GM10847 (cell line): ENCODE measurements around the gene PTF1A.

Source experiments
- POLR2A ChIP-seq: IDR thresholded peaks from 2 replicates; pipeline ENCODE4 v1.6.1; 2011; ENCODE audit not compliant: insufficient read length; ENCODE audit errors: extremely low read depth

Gene PTF1A

DNA sequence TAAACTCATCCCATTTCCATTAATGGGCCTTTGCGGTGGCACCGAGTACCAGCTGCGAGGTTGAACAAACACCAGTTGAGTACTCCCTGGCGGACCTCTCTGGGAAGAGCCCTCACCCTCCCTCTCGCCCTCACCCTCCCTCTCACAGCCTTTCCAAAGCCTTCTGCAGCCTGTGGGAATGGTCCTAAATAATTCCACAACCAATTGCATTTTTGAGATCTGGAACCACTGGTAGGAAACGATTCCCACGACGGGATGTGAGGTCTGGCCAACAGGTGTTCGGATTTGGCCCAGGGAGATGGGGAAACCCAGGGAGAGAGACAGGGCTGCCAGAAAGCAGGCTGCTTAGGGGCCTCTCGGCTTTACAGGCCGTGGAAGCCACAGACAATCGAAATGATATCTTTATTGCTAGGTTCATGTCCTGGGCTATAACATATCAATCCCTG, 5.3 kb downstream of the PTF1A start:
- TF ChIP-seq POLR2A = no peak

DNA sequence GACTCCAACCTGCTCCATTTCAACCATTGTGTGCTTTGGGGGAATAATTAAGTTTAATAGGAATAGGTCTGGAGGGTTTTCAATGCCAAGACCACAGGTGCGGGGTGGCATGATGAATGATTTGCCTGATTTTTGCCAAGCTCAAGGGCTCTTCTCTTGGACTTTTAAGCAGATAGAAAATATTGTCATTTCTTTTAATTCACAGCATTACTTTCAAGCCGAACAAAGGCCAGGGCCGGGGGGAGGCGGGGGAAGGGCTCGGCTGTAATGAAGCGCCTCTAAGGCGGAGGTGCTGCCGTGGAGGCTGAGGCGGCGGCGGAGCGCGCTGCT, 6.5 kb downstream of the PTF1A start:
- no peak for TF ChIP-seq POLR2A

DNA sequence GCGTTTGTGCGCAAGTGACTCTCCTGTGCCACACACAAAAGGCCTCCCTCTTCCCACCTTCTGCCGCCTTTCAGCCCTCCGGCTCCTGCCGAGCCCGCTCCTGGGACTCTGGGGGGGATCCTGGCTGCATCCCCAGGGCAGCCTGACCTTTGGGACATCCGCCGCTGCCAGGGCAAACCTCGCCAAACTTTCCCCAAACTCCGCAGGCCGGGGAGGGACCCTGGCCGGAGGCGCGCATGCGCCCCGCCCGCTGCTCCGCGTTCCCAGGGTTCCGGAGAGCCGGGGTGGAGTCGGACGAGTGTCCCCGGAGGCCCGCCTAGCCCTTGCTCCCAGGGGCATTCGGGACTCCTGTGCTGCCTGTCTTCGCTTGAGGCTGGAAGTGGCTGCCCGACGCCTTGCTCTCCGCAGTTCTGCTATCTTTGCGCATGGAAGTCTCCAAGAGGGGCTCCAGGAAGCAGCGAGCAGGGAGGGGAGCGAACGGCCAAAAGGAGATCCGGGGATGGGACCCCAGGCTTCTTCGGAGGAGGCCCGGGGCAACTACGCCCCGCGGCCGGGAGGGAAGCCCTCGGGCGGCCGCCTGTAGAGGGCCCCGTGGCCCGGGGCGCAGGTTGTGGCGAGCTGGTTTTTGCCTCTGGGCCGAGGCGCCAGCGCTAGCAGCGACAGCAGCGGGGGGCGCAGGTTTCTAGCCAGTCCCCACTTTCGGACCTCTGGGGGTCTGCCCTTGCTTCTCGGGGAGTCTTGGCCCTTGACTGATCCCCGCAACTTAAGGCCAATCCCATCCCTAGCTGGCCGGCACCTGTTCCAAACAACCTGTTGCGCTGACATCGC, 7.0 kb downstream of the PTF1A start:
- TF ChIP-seq POLR2A = no peak

DNA sequence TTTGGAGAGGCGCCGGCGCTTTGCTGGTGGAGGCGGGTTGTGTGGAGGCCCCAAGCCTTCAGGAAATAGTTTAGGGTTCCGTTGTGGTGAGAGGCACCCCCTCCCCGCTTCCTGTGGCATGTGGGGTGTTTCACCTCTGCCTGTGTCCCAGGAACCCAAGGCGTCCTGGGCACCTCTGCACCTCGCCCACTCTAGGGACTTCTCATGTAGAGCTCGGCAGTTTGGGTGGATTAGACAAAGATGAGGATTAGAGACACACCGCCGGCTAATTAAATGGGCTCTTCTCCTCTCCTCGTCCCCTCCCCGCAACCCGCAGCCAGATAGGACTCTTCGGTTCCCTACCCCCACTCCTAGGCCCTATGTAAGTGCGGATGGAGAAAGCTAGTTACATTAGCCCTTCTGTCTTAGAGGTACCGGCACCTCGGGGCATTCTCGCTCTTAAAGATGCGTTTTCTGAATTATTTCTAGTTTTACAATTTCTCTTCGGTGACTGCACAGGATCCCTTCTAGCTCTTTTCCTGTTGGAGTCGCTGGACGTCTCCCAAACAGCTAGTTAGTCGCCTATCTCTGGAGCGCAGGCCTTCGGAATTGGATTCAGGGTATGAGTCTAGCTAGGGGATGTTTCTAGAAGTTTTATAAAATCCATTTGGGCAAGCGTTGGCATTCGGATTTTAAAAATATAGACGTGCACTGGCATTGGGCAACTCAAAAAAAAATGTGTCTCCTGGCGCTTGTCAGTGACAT, 7.8 kb downstream of the PTF1A start:
- no peak for TF ChIP-seq POLR2A

DNA sequence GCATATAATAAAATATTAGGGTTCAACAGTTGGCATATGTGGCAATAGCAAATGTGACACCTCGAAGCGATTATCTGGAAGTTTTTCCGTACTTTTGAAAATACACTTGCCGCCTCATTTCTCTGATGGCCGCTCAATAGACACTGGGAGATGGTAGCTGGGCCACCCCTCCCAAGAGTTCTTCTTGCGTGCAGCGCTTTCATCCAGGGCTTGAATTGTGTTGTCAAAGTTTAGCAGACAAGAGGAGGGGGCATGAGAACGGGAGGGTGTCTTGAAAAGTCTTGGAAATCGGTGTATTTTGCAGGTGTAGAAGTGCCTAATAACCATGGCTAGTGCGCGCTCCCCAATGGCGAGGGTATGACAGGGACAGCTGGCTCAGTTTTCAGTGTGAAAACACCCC, 8.5 kb downstream of the PTF1A start:
- no peak for TF ChIP-seq POLR2A

DNA sequence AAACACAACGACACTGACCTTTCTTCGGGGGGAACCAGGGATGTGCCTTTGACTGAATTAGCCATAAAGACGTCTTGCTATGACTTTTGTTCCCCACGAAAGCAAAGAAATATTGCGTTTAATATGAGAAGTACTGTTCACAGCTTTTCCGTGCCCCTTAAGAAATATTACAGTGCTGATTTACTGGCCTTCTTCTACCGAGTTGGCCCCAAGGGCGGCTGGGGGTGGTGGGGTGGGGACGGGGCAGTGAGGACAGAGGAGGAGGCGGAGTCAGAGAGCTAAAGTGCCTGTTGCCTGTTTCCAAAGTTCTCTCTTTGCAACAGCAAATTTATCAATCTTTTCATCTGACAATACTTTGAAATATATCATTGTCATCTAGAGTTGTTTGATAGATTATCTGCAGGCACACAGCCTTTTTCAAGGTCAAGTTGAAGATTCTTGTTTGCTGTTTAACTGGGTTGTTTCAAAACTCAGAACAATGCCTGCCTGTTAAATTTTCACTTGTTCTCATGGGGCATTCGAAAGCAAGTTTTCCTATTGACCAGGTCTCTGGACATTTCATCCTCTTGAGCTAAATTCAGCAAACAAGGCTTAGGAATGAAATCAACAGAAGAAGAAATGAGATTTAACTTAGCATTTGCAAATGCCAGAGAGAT, 9.0 kb downstream of the PTF1A start:
- no peak for TF ChIP-seq POLR2A

DNA sequence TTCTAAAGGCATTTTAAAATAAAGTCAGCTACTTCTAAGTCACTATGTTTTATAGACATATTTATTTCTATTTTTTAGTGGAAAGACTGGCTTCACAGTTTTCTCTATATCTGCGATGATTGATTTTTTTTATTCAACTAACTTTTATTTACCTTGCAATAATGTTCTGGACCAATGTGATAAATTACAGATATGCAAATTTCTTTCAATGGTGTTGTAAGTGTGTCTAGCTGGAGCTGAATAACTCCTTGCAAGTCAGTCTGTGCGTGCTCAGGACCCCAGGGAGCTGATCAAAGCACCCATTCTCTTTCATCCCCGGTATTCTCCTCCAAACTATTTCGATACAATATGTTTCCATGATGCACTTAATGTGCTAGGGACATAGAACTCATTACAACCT, 9.7 kb downstream of the PTF1A start:
- no peak for TF ChIP-seq POLR2A

DNA sequence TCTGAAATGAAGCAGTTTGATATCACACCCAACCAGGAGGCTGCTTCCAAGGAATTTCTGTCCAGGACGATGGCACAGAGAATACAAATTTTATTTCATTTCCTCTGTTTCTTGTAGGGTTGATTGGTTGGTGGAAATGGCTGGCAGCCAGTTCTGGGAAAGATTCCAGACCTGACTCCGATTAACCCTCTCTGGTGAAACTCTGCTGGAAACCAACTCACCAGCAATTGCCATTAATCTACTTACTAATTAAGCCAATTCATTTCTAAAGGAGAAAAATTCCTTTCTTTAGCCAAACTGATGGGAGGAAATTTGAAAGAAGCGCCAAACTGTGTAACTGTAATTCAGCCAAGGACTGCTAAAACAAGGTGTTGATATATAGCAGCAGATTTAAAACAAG, 10.7 kb downstream of the PTF1A start:
- no peak for TF ChIP-seq POLR2A

DNA sequence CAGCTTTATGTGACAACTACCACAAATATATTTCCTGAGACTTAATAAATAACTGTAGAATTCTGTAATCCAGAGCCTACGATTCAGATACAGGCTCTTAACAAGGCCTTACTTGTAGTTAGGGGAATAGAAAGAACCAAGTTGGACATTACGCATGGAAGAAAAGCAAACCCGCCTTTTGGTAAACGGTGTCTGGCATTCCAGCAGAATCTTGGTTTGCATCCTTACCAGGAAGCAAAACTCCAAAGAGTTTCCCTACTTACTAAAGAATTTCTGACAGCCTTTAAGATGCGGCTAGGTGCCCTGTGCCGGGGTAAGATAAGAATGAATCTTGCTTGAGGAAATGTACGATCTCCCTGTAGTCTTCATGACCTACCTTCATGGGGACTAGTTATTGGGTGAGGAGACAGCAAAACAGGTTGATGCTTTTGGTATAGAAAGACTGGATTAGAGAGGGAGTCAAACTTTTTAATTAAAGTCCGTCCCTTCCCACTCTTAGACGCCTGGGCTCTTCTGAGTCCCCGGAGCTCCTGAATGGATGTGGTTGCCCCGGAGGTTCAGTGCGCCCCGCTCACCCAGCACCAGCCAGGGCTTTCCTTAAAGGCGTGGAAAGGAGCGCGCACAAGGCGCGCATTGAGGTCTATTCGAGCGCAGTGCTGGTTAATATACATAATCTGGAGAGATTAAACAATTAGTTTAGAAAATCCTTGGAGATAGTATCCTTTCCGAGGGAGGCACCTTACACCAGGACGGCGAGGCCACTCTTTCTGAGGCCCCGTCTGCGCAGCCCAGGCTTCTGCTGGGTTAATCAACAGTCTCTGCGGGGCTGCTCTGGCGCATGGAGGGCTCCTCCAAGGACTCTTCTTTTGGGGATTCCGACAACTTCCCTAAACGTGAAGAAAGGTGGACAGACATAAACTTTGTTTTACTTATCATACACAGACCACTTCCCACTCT, 11.5 kb downstream of the PTF1A start:
- TF ChIP-seq POLR2A = no peak

DNA sequence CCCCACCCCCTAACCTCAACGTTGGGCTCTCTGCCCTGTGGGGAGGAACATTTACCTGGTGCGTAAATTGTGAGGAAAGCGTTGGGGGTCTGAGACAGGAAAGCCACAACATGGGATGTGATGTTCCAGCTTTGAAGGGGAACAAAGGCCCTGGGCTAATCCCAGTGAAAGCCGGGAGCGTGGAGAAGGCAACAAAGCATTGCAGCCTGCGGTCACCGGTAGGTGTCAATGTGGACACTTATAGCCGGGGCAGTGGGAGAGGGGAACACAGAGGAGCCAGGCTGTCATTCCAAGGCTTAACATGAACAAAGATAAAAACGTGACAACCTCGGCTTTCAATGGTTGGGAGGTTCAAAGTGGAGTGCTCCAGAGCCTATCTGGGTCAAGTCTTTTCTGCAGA, 12.7 kb downstream of the PTF1A start:
- no peak for TF ChIP-seq POLR2A

DNA sequence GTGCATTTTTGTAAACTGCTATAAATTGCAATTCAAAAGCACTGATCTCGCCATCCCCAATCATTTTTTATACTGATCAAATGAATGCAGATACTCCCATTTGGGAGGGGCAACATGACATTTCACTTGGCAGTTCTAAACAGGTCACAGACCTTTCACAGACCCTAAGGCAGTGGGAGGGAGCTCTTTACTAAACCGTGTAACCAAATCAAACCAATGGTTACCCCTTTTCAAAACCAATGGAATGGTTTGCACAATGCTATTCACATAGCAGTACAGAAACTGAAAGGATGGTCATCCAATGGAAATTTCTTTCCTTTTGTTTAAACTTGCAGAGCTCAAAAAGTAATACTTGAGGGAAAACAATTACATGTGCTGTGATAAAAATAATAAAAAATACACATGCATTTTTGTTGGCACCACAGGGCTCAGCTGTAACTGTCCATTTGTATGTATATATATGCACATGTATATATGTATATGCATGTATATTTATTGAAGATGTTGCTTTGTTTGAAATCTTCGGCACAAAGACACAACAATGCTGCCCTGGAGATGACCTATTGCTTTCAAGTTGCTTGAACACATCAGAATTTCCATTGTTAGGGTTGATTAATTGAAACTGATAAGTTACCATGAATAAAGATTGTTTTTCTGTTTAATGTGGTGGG, 14.0 kb downstream of the PTF1A start:
- TF ChIP-seq POLR2A = no peak

DNA sequence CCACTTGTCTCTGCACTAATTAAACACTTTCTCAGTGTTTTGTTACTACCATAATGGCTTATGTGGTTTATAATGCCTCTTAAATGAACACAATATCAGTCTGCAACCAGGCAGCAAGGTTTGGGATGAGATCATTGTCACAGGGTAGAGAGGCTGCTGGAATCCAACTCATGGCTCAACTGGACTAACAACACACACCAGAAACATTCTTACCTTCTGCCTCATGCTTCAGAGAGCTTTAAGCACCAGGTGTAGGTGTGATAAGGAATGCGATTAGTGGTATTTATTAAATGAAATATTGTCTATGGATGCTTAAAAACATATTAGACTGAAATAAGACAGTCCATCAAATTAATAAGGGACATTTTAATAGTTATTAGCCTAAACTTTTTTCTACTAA, 25.4 kb downstream of the PTF1A start:
- no peak for TF ChIP-seq POLR2A

DNA sequence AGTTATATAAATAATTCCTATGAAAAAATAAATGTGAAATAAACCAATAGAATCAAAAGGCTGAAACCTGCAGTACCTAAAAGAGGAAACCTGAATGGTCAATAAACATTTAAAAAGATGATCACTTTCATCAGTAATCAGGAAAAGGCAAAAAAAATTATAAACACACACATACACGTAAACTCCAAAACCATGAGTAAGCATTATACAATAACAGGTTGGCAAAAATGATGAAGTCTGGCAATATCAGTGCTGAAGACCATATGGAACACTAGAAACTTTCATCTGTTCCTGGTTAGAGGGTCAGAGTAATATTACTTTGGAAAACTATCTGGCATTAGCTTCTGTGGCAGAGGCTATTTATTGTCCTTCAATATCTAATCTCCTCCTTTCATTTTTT, 38.5 kb downstream of the PTF1A start:
- no peak for TF ChIP-seq POLR2A

DNA sequence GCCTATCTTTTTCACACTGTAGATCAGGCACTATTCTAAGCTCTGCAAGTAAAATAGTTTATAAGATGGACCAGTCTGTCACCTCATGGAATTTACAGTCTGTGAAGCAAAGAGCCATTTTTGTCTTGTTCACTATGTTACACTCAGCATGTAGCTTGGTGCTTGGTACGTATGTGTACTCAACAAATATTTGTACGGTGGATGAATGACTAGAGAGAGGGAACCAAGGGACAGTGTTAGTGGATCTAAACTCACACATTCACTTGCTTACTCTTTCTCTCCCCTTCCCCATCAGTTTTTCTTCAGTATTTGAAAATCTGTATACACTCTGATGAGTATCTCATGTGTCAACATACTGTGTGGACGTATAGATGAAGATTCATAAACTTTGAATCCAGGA, 45.9 kb downstream of the PTF1A start:
- no peak for TF ChIP-seq POLR2A
